GM21526 (cell line): ENCODE measurements around the gene GRM4.

Experiments used
- ATAC-seq: cut with Tn5 transposase; IDR thresholded peaks from one replicate; pipeline ENCODE4 v1.9.1; 2021; ENCODE audit warnings: moderate library complexity; ENCODE audit not compliant: unreplicated experiment, low FRiP score

The GRM4 gene

DNA sequence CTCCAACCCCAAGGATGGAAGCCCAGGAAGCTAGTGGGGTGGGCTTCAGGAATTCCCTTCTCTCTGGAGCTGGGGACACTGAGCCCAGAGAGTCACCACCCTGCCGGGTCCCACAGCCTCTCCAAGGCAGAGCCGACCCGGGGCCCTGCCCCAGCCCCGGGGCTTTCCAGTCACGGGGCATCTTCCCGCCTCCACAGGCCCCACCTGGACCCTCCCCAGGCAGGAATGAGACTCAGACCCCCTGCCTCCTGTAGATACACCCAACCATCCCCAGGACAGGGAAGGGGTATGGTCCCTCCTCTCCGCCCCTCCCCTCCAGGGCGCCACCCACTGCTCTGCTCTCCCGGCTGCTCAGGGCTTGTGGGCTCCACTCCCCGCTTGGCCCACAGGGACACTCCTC lies 53.3 kb downstream of the GRM4 start:
- ATAC-seq, result no peak

DNA sequence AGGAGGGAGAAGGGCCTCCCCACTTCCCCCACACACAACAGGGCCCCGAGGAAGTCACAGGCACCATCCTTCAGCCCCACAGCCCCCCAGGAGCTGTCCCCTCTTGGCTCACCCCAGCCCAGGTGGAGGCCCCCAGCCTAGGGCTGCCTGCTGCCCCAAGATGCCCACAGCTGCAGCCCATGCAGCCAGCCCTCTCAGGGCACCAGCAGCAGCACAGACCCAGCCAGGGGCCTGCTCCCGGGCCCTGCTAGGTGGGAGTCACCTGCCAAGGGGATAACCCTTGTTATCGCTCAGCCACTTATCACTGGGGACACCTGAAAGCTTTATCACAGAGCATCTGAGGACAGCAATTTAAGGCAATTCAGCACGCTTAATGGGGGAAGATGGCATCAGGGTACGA lies 55.0 kb downstream of the GRM4 start:
- ATAC-seq, result no peak

GRCh38 chr6:34090529-34090928 lies 55.4 kb downstream of the GRM4 start:
- no peak for ATAC-seq

- ATAC-seq, result no peak
Measured at GRCh38 chr6:34086558-34086957, 59.3 kb downstream of the GRM4 start.

GRCh38 chr6:34085453-34086170 lies 60.3 kb downstream of the GRM4 start:
- no peak for ATAC-seq

GRCh38 chr6:34084591-34085290 lies 61.1 kb downstream of the GRM4 start:
- ATAC-seq, result no peak

DNA sequence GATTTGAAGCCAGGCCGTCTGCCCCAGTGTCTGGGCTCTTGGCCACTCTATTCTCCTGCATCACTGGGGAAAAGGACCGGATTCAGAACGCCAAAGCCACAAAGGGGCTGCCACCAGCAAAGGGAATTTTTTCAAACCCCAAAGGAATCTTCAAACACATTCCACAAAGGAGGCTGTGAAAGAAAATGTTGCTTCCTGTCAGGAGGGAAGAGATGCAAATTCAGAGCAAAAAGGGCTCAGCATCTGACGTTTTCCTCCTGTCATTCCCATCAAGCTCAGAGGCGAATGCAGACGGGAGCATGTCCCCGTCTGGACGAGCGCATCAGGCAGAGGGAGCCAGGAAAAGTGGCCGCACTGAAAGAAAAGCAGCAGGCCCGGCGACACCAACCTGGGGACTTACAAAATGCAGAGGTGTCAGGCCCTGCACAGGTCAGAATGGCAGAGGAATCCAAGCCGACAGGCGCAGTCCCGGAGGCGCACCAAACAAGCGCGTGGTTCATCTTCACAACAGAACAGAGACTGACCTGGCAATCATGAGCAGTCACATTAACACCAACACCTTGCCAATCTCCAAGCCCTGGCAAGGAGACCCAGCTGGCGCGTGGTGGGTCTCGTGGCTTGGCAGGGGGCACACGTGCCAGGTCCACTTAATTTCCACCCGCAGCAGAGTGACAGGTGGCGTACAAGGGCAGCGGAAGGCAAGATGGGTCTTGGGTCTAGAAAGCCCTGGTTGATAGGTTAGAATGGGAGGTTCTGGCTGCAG lies 62.8 kb downstream of the GRM4 start:
- no peak for ATAC-seq

- ATAC-seq, result no peak
Measured at GRCh38 chr6:34082348-34082747, 63.5 kb downstream of the GRM4 start.

GRCh38 chr6:34080357-34080756 lies 65.5 kb downstream of the GRM4 start:
- ATAC-seq, result no peak

DNA sequence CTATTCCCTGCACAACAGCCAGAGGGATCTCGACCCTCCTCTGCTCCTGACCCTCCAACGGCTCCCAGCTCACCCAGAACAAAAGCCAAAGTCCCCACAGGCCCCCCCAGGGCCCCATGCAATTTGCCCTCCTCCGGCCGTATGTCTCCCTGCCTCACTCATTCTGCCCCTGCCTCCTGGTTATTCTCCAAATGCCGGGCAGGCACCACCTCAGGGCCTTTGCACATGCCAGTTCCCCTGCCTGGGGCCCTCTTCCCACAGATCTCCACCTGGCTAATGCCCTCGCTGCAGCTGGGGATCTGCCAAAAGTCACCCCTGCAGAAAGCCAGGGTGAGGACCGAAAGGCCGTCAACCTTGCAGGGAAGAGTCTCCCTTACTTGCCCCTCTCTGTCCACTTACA lies 66.0 kb downstream of the GRM4 start:
- ATAC-seq, result no peak

DNA sequence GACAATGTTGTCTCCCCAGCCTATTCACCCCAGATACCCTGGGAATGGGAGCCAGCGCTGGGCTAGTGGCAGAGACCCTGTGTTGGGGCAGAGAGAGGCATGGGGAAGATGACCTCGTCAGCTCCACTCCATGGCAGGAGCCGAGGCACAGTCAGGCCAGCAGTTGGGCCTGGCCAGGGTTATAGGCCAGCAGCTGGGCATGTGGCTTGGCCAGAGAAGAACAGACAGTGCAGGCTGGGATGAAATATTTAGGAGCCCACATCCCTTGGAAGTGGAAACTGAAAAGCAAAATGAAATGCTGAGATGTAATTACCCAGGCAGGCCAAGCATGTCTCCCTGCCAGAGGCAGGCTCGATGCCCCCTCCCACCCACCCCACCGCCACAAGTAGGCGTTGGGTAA lies 70.0 kb downstream of the GRM4 start:
- no peak for ATAC-seq

DNA sequence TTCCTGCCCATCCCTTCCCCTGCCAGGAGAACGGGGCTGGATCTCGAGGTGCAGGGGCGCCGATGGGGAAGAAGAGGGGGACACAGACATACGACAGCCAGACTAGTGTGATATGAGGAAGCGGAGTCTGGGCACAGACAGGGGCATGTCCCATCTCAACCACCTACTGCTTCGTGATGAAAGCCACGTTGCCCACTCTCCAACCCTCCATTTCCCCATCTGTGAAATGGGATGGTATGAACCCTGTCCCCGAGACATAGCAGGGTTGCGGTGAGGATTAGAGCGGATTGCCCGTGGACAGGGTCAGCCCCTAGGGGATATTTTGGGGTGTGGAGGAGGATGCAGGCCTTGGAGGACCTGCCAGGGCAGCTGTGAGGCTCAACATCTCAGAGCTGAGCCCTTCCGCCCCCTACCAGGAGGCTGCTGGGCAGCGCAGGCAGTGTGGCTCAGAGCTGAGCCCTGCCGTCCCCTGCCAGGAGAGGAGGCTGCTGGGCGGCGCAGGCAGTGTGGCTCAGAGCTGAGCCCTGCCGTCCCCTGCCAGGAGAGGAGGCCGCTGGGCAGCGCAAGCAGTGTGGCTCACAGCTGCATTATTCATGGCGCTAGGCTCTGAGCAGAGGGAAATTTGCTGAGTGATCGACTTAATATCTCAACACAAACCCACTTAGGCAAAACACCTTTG lies 71.7 kb downstream of the GRM4 start:
- ATAC-seq, result no peak

- ATAC-seq, result no peak
Measured at GRCh38 chr6:34073540-34073939, 72.3 kb downstream of the GRM4 start.

- ATAC-seq, result no peak
Measured at GRCh38 chr6:34072727-34073126, 73.2 kb downstream of the GRM4 start.

- ATAC-seq, result no peak
Measured at GRCh38 chr6:34071884-34072379, 74.0 kb downstream of the GRM4 start.

- no peak for ATAC-seq
Measured at GRCh38 chr6:34071136-34071883, 74.6 kb downstream of the GRM4 start.

DNA sequence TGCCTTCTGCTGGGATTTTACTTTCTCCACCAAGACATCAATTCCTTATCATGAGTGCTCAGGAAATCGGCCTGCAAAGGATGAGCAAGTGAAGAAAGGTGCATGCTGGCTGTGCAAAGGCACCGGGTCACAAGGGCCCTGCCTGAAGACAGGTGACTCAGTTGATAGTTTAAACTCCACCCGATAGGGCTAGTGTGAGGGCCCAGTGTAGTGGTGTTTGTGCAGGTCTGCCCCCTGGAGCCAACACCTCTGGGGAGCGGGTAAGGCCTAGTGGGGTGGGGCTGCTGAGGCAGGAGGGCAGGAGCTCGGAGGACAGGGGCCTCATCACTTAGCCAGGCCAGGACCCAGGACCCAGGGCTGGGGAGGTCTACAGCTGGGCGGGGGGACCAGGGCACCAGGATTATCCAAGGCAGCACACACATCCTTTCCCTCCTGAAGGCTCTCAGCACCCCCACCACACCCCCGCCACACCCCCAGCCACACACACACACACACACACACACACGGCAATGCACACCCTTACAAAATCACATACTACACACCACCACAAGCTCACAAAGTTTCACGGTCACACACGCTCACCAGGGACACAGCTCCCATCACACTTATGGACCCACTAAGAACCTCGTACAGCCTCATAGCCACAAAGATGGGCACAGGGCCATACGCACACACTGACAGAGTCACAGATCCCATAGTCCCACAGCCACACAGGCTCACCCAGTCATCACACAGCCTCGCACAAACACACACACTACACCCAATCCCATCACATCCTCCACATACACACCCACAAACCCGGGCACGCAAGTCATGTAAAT lies 75.4 kb downstream of the GRM4 start:
- no peak for ATAC-seq

DNA sequence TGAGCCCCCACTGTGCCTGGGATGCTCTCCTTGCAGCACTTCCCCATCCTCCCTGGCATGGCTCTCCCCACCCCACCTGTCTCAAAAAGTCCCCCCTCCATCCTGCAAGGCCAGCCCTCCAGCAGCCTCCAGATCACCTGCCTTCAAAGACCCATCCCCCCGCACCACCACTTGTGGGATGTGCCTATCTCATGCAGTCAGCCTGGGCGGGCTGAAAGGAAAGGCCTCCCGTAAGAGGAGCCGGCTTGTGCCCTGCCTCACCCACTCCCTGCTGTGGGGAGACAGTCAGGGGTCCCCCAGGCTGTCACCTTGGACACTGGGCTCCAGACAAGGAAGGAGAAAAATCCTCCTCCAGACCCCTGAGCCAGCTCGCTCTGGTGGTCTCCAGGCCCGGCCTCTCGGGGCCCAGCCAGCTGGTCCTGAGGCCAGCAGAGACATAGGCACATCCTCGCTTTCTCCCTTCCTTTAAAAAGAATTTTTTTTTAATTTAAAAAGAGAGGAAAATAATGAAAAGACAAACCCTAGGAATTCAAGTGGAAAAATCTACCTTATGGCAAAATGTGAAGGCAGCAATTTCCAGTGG lies 77.3 kb downstream of the GRM4 start:
- no peak for ATAC-seq

- no peak for ATAC-seq
Measured at GRCh38 chr6:34067814-34068213, 78.1 kb downstream of the GRM4 start.
